ENCODE results near the gene LGI1.

DNA sequence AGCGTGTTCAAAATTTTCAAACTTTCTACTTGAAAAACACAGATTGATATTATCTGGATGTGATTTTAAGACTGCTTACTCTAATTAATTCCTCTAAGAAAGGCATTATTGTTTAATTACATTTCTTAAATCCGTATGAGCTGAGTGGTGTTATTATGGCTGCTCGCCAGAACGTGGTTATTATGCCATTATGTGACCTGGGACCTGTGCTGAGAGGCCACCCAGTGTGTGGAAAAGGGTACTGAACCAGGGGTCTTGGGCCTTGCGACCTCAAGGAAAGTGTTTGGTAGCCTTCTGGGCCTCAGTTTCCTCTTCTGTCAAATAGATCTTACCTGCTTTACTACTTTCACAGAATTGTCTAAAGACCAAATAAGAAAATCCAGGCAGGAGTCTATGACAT lies 15.4 kb downstream of the LGI1 start:
- no peak for TF ChIP-seq YY1 (IDR thresholded peaks at IDR 0.05; ENCODE audit: insufficient read depth, insufficient read length)
- TF ChIP-seq ZNF274 (IDR thresholded peaks at IDR 0.05; ENCODE audit: low read depth, low read length): no peak

All from NT2/D1 (cell line).